ENCODE data around the gene ZNF469. TPM values are rescaled to one million over a fixed set of nuclear protein-coding genes. Genes with fewer than 3 reads are reported as not detected.

ZNF469 gene
- total RNA-seq, 1 experiment from 2014 or later: 3.2 TPM

DNA sequence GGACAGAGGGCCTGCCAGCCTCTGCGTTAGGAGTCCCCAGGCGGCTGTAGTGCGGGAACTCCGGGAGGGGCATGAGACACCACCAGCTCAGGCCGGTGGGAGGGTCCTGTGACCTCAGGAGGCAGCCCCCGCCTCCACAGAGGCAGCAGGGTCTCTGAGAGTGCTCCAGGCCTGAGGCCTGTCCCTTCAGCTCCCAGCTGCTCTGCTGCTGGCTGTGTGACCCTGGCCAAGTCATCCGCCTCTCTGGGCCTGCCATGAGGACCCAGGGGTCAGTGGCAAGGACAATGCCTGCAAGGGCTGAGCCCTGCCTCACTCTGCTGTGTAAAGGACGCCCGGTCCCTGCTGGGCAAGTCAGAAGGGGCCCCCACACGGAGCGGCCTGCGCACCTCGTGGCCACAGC, 43.3 kb downstream of the ZNF469 start:
- TF ChIP-seq RELA (CRISPR knock-in tag; IDR thresholded peaks at IDR 0.05; ENCODE audit: borderline replicate concordance) (no peak), KAT7 (CRISPR knock-in tag; IDR thresholded peaks at IDR 0.05; ENCODE audit: borderline replicate concordance) (no peak), TCF7 (CRISPR knock-in tag; IDR thresholded peaks at IDR 0.05; ENCODE audit: low read depth) (no peak), NR3C1 (CRISPR knock-in tag; conservative IDR thresholded peaks at IDR 0.05; ENCODE audit: low read depth) (no peak)
- TF ChIP-seq, protein P1, sequence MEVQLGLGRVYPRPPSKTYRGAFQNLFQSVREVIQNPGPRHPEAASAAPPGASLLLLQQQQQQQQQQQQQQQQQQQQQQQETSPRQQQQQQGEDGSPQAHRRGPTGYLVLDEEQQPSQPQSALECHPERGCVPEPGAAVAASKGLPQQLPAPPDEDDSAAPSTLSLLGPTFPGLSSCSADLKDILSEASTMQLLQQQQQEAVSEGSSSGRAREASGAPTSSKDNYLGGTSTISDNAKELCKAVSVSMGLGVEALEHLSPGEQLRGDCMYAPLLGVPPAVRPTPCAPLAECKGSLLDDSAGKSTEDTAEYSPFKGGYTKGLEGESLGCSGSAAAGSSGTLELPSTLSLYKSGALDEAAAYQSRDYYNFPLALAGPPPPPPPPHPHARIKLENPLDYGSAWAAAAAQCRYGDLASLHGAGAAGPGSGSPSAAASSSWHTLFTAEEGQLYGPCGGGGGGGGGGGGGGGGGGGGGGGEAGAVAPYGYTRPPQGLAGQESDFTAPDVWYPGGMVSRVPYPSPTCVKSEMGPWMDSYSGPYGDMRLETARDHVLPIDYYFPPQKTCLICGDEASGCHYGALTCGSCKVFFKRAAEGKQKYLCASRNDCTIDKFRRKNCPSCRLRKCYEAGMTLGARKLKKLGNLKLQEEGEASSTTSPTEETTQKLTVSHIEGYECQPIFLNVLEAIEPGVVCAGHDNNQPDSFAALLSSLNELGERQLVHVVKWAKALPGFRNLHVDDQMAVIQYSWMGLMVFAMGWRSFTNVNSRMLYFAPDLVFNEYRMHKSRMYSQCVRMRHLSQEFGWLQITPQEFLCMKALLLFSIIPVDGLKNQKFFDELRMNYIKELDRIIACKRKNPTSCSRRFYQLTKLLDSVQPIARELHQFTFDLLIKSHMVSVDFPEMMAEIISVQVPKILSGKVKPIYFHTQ (CRISPR knock-in tag; IDR thresholded peaks at IDR 0.05): no peak
- TF ChIP-seq, protein P2, sequence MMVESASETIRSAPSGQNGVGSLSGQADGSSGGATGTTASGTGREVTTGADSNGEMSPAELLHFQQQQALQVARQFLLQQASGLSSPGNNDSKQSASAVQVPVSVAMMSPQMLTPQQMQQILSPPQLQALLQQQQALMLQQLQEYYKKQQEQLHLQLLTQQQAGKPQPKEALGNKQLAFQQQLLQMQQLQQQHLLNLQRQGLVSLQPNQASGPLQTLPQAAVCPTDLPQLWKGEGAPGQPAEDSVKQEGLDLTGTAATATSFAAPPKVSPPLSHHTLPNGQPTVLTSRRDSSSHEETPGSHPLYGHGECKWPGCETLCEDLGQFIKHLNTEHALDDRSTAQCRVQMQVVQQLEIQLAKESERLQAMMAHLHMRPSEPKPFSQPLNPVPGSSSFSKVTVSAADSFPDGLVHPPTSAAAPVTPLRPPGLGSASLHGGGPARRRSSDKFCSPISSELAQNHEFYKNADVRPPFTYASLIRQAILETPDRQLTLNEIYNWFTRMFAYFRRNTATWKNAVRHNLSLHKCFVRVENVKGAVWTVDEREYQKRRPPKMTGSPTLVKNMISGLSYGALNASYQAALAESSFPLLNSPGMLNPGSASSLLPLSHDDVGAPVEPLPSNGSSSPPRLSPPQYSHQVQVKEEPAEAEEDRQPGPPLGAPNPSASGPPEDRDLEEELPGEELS (CRISPR knock-in tag; IDR thresholded peaks at IDR 0.05): no peak
- POLR2A ChIA-PET: no interaction called here
- H3K4me3 Mint-ChIP-seq: no peak overlapping the region

DNA sequence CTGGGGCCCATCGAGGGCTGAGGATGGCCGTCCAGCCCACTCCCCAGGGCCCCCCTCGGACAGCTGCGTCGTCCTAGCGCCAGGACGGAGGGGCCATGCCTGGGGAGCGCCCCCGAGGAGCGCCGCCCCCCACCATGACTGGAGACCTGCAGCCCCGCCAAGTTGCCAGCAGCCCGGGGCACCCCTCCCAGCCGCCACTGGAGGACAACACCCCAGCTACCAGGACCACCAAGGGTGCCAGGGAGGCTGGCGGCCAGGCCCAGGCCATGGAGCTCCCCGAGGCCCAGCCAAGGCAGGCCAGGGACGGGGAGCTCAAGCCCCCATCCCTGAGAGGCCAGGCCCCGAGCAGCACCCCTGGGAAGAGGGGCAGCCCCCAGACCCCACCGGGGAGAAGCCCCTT, 44.6 kb downstream of the ZNF469 start:
- Mint-ChIP-seq H3K27me3 (ENCODE audit: low read depth) (peaks cover 18% of the 10 kb centered on the region), H3K27ac (no peak overlapping the region), H3K4me1 (no peaks in the 10 kb centered on the region), H3K36me3 (no peaks in the 10 kb centered on the region), H3K4me3 (no peak overlapping the region), H3K9me3 (no peaks in the 10 kb centered on the region)
- DNase-seq (ENCODE audit: low spot score) (no peak), ATAC-seq (no peak)
- CTCF ChIA-PET: interaction anchor here (1.2 to 4.8 kb wide), 4 partner anchors 9 to 17 kb away, joined by 3 to 30 read pairs (median 5); no protein-coding TSS in a partner anchor
- POLR2A ChIA-PET: no interaction called here
- TF ChIP-seq, protein P3, sequence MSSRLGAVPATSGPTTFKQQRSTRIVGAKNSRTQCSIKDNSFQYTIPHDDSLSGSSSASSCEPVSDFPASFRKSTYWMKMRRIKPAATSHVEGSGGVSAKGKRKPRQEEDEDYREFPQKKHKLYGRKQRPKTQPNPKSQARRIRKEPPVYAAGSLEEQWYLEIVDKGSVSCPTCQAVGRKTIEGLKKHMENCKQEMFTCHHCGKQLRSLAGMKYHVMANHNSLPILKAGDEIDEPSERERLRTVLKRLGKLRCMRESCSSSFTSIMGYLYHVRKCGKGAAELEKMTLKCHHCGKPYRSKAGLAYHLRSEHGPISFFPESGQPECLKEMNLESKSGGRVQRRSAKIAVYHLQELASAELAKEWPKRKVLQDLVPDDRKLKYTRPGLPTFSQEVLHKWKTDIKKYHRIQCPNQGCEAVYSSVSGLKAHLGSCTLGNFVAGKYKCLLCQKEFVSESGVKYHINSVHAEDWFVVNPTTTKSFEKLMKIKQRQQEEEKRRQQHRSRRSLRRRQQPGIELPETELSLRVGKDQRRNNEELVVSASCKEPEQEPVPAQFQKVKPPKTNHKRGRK (CRISPR knock-in tag; IDR thresholded peaks at IDR 0.05; ENCODE audit: borderline replicate concordance): no peak
- TF ChIP-seq CREB1 (CRISPR knock-in tag; IDR thresholded peaks at IDR 0.05): no peak

More for the DNA sequence above, 43.3 kb downstream of the ZNF469 start:
- no peak for ATAC-seq
- Mint-ChIP-seq H3K27me3 (ENCODE audit: low read depth) (peaks cover 5% of the 10 kb centered on the region), H3K4me1 (no peaks in the 10 kb centered on the region), H3K36me3 (no peaks in the 10 kb centered on the region), H3K9me3 (no peaks in the 10 kb centered on the region), H3K27ac (no peak overlapping the region)
- DNase-seq (ENCODE audit: low spot score): no peak
- CTCF ChIA-PET: interaction anchor here (4.8 kb wide), 1 partner anchor 12 kb away, joined by 30 read pairs; no protein-coding TSS in a partner anchor

DNA sequence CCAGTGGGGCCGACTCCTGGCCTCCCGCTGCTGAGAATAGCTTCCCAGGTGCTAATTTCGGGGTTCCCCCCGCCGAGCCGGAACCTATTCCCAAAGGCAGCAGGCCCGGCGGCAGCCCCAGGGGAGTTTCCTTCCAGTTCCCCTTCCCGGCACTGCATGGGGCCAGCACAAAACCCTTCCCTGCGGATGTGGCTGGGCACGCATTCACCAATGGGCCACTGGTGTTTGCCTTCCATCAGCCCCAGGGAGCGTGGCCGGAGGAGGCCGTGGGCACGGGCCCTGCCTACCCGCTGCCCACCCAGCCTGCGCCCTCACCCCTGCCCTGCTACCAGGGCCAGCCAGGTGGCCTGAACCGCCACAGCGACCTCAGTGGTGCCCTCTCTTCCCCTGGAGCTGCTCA, 45.4 kb downstream of the ZNF469 start:
- ChIA-PET CTCF (interaction anchor here (1.2 to 4.8 kb wide), 4 partner anchors 8 to 22 kb away, joined by 3 to 30 read pairs (median 6); no protein-coding TSS in a partner anchor), POLR2A (no interaction called here)
- DNase-seq (ENCODE audit: low spot score) (no peak), ATAC-seq (no peak)
- no peak for TF ChIP-seq PRRX2 (CRISPR knock-in tag; IDR thresholded peaks at IDR 0.05)
- no peak for TF ChIP-seq ZNF317 (CRISPR knock-in tag; IDR thresholded peaks at IDR 0.05; ENCODE audit: borderline replicate concordance, low read depth)
- TF ChIP-seq HMGA2 (CRISPR knock-in tag; IDR thresholded peaks at IDR 0.05): no peak
- no peak for TF ChIP-seq ZNF396 (CRISPR knock-in tag; IDR thresholded peaks at IDR 0.05; ENCODE audit: borderline replicate concordance)
- no peak for TF ChIP-seq RELA (CRISPR knock-in tag; IDR thresholded peaks at IDR 0.05; ENCODE audit: borderline replicate concordance)
- no peak for TF ChIP-seq ZBTB21 (CRISPR knock-in tag; IDR thresholded peaks at IDR 0.05; ENCODE audit: borderline replicate concordance)
- TF ChIP-seq, protein P4, sequence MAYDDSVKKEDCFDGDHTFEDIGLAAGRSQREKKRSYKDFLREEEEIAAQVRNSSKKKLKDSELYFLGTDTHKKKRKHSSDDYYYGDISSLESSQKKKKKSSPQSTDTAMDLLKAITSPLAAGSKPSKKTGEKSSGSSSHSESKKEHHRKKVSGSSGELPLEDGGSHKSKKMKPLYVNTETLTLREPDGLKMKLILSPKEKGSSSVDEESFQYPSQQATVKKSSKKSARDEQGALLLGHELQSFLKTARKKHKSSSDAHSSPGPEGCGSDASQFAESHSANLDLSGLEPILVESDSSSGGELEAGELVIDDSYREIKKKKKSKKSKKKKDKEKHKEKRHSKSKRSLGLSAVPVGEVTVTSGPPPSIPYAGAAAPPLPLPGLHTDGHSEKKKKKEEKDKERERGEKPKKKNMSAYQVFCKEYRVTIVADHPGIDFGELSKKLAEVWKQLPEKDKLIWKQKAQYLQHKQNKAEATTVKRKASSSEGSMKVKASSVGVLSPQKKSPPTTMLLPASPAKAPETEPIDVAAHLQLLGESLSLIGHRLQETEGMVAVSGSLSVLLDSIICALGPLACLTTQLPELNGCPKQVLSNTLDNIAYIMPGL (CRISPR knock-in tag; IDR thresholded peaks at IDR 0.05): no peak
- TF ChIP-seq, protein P5, sequence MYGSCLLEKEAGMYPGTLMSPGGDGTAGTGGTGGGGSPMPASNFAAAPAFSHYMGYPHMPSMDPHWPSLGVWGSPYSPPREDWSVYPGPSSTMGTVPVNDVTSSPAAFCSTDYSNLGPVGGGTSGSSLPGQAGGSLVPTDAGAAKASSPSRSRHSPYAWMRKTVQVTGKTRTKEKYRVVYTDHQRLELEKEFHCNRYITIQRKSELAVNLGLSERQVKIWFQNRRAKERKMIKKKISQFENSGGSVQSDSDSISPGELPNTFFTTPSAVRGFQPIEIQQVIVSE (CRISPR knock-in tag; IDR thresholded peaks at IDR 0.05; ENCODE audit: borderline replicate concordance): no peak
- no peak overlapping the region for H3K4me3 Mint-ChIP-seq
- H3K27ac Mint-ChIP-seq: no peak overlapping the region
- H3K9me3 Mint-ChIP-seq: no peaks in the 10 kb centered on the region
- peaks cover 18% of the 10 kb centered on the region for H3K27me3 Mint-ChIP-seq (ENCODE audit: low read depth)
- H3K36me3 Mint-ChIP-seq: no peaks in the 10 kb centered on the region
- H3K4me1 Mint-ChIP-seq: no peaks in the 10 kb centered on the region

Data from WTC11 (cell line).